HG03565 (cell line): Measurements from ENCODE around the gene MEIS1.
"Not testable (repeated sequence)": the region's sequence is repeated elsewhere in the genome, so short reads cannot be mapped to it uniquely, and the experiment has no call there.

Experiments
- ATAC-seq: cut with Tn5 transposase; IDR thresholded peaks from one replicate; pipeline ENCODE4 v1.9.1; 2021; ENCODE audit warnings: mild to moderate bottlenecking, moderate library complexity; ENCODE audit not compliant: unreplicated experiment

The MEIS1 gene

GRCh38 chr2:66434679-66435548 is at the start of gene MEIS1:
TSS of gene MEIS1 (plus strand) at chr2:66435125. CDS start at chr2:66435857, 732 bp downstream.
- ATAC-seq, result peak; percentile 73

GRCh38 chr2:66387016-66387753 is 47.7 kb upstream of the MEIS1 start:
- no peak for ATAC-seq

GRCh38 chr2:66389651-66390131 is 45.2 kb upstream of the MEIS1 start:
- peak; percentile 45 for ATAC-seq

- no peak for ATAC-seq
Measured at GRCh38 chr2:66390152-66390551, 44.8 kb upstream of the MEIS1 start.

- ATAC-seq, result no peak
Measured at GRCh38 chr2:66390811-66391210, 44.1 kb upstream of the MEIS1 start.

GRCh38 chr2:66391240-66391639 is 43.7 kb upstream of the MEIS1 start:
- ATAC-seq, result not testable (repeated sequence)

GRCh38 chr2:66405473-66405872 is 29.5 kb upstream of the MEIS1 start:
- ATAC-seq, result no peak

- ATAC-seq, result no peak
Measured at GRCh38 chr2:66408905-66409304, 26.0 kb upstream of the MEIS1 start.

- no peak for ATAC-seq
Measured at GRCh38 chr2:66412874-66413273, 22.1 kb upstream of the MEIS1 start.

GRCh38 chr2:66414896-66415295 is 20.0 kb upstream of the MEIS1 start:
- no peak for ATAC-seq

- ATAC-seq, result no peak
Measured at GRCh38 chr2:66418381-66418780, 16.5 kb upstream of the MEIS1 start.

GRCh38 chr2:66421612-66422011 is 13.3 kb upstream of the MEIS1 start:
- ATAC-seq, result no peak

- no peak for ATAC-seq
Measured at GRCh38 chr2:66423391-66424124, 11.4 kb upstream of the MEIS1 start.

GRCh38 chr2:66426244-66427111 is 8.4 kb upstream of the MEIS1 start:
- ATAC-seq, result no peak

- ATAC-seq, result no peak
Measured at GRCh38 chr2:66427300-66427699, 7.6 kb upstream of the MEIS1 start.

GRCh38 chr2:66428986-66429612 is 5.8 kb upstream of the MEIS1 start:
- no peak for ATAC-seq

GRCh38 chr2:66429693-66430504 is 5.0 kb upstream of the MEIS1 start:
- no peak for ATAC-seq

GRCh38 chr2:66430505-66431273 is 4.2 kb upstream of the MEIS1 start:
- no peak for ATAC-seq
